ENCODE data around the gene HS6ST1.

Gene HS6ST1

DNA sequence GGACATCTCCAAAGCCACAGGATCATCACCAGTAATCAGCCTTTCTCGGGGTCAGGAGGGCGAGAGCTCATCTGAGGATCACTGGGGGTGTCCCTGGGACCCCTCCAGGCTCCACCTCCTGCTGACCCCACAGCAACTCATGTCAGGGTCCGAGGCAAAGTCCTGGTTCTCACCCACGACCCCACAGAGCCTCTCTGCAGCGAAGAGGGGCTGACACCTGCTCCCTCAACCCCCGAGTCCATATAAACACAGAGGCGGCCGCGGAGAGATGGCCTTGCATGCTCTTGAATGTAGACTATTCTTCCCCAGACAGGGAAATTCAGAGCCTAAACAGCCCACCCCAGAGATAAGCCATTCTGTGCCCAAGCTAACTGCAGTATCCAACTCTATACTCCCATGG, 29.9 kb downstream of the HS6ST1 start:
- H3K27ac ChIP-seq = no peak overlapping the region
- TF ChIP-seq, protein P1, sequence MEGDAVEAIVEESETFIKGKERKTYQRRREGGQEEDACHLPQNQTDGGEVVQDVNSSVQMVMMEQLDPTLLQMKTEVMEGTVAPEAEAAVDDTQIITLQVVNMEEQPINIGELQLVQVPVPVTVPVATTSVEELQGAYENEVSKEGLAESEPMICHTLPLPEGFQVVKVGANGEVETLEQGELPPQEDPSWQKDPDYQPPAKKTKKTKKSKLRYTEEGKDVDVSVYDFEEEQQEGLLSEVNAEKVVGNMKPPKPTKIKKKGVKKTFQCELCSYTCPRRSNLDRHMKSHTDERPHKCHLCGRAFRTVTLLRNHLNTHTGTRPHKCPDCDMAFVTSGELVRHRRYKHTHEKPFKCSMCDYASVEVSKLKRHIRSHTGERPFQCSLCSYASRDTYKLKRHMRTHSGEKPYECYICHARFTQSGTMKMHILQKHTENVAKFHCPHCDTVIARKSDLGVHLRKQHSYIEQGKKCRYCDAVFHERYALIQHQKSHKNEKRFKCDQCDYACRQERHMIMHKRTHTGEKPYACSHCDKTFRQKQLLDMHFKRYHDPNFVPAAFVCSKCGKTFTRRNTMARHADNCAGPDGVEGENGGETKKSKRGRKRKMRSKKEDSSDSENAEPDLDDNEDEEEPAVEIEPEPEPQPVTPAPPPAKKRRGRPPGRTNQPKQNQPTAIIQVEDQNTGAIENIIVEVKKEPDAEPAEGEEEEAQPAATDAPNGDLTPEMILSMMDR (conservative IDR thresholded peaks at IDR 0.05) = no peak

DNA sequence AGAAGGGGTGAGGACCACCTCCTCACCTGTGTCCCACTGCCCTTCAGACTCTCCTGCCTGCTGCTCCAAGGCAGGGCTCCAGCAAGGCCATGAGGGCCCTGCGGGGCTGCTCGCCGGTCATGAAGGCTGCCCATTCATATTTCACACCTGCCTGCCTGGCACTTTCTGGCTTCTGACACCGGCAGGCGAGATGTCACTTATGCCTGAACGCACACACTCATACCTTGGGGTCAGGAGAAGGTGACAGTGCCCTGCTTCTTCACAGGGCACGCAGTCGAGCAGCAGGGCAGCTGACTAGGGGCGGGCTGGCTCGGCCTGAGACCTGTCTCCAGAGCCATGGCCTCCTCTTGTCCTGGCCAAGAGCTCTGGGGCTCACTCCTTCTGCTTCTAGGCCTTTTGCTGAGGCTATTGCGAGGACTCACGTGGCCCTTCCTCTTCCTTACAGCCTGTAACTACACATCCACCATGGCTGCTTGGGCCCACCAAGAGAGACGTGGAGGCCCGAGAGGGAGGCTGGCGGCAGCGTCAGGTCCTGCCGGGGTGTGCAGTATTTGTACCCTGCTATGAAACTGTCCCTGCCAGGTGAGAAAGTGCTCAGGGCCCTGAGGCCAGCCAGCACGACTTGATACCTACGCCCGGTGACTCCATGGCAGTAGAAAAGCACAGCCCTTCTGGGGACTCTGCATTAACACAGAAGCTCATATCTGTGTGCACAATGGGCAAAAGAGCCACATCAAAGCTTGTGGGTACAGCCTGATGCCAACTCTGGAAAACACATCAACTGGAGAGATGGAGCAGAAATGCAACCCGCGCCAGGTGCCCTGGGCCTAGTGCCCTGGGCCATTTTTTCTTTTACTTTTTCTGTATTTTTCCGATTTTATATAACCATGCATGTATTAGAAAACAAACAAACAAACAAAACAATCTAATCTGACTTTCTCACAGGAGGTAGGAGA, 30.6 kb downstream of the HS6ST1 start:
- TF ChIP-seq, protein P1 (conservative IDR thresholded peaks at IDR 0.05) = no peak
- 0 out of 2 replicates have a peak overlapping the region, but pooled peaks have one; percentile 36 for H3K27ac ChIP-seq

- TF ChIP-seq, protein P1 (conservative IDR thresholded peaks at IDR 0.05) = no peak
- H3K27ac ChIP-seq = peak overlapping the region; percentile 36
Observed at GRCh38 chr2:128286905-128287779, 31.5 kb downstream of the HS6ST1 start.

- TF ChIP-seq, protein P1 (conservative IDR thresholded peaks at IDR 0.05) = no peak
- H3K27ac ChIP-seq = peak overlapping the region; percentile 36
Observed at GRCh38 chr2:128286011-128286721, 32.5 kb downstream of the HS6ST1 start.

DNA sequence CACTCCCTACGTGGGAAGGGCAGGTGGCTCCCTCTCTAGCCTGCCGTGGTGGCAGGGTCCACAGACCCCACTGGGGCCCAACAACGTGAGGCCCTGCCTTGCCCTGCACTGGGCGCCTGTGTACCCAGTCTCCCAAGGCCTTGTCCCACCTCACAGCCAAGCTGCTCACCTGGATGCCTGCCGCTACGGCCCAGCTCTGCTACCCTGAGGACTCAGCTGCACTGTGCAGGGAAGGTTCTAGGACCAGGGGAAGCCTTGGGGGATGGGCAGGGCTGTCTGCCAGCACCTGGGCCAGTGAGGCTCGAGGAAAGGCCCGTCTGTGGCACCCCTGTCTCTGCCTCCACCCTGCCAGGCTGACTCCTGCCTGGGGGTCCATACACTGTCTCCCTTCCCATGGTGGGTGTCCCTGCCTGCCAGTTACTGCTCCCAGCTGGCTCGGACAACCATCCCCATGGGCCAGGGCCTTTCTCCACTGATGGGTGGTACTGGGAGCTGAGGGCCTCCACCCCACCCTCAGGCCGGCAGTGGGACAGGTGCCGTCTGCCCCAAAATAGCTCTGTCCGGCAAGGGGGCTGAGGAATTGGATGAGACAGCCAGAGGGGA, 33.2 kb downstream of the HS6ST1 start:
- H3K27ac ChIP-seq = peak overlapping the region; percentile 36; the same call in 1 of the 2 replicates
- TF ChIP-seq, protein P1 (conservative IDR thresholded peaks at IDR 0.05) = no peak

DNA sequence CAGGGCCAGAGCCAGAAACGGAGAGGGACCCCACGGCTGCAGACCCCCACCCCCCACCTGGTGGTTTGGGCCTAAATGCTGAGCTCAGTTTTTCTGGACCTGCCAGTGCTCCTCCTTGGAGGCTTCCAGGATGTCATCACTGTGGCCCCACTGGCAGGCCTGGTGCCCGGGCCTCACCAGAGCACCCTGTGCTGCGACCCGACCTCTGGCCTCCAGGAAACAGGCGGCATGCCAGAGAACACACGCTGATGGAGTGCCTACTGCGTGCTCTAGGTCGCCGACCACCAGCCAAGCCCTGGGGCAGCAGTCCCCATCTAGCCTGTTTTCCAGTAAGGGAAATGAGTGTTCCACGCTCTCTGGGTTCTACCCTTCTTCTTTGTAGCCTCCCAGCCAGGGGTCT, 33.8 kb downstream of the HS6ST1 start:
- TF ChIP-seq, protein P1 (conservative IDR thresholded peaks at IDR 0.05) = no peak
- no peak overlapping the region for H3K27ac ChIP-seq

All from VCaP (cell line).